ENCODE data around the gene PHKA2.

GRCh38 chrX:18892899-18893298 lies 91.0 kb downstream of the PHKA2 start:
- TF ChIP-seq EZH2 (IDR thresholded peaks at IDR 0.05; ENCODE audit: low read length, unreplicated experiment) (no peak), CTCF (conservative IDR thresholded peaks at IDR 0.05; ENCODE audit: low read depth, low read length) (no peak)

Data from PC-3 (cell line).